Hematopoietic multipotent progenitor cell (in vitro differentiated cells): ENCODE measurements around the gene SLC16A5. TPM values are rescaled to one million over a fixed set of nuclear protein-coding genes. Genes with fewer than 3 reads are reported as not detected.
"Not testable (repeated sequence)": the region's sequence is repeated elsewhere in the genome, so short reads cannot be mapped to it uniquely, and the experiment has no call there.

Experiments
- DNase-seq, 3 donors: peaks; one replicate each; pipeline ENCODE4 v3.0.0-alpha.2; 2011 to 2015; ENCODE audit warnings: low read depth in 2 of 3, low spot score in 2 of 3
- total RNA-seq: library from RNA; depleted of rRNA; stranded (reverse); fragments of >200 nt; gene quantifications from one replicate; pipeline ENCODE4 v1.2.3, GENCODE V29; 2012

Gene SLC16A5
- total RNA-seq, 1 donor: 47.4 TPM

DNA sequence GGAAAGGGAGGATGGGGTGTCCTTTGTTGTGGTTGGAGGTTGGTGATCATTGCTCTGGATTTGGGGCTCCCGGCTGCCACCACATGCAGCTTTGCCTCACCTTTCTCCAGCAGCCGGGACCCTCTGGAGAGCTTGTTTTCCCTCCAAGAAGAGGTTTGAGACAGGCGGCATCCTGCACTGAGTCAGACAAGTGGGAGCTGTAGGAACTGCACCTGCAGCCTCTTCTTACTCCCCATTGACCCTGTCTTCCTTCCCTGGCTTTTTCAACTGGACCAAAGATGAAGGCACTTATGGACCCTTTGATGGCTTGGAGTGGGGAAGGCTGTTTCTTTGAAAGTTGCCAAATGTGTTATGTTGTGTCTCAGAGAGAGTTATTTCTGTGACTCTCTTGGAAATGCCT, 24.1 kb upstream of the SLC16A5 start:
- no peak for DNase-seq

DNA sequence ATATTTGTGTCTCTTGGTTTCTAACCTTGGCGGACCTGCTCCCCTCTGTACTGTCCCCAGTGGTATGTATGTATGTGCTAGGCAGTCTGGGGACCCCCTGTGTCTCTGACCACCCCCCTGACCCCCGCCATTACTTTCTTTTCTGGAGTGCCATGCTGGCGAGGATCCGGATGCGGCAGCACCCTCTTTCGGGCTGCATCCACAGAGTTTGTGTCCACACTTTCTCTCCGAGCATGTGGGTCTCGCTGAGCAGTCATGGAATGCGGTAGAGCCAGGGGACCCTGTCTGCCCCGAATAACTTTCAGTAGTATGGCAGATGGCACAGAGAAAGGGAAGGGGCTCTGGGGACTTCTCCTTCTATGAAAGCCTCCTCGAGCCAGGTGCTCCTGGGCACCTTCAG, 23.7 kb upstream of the SLC16A5 start:
- DNase-seq: no peak

DNA sequence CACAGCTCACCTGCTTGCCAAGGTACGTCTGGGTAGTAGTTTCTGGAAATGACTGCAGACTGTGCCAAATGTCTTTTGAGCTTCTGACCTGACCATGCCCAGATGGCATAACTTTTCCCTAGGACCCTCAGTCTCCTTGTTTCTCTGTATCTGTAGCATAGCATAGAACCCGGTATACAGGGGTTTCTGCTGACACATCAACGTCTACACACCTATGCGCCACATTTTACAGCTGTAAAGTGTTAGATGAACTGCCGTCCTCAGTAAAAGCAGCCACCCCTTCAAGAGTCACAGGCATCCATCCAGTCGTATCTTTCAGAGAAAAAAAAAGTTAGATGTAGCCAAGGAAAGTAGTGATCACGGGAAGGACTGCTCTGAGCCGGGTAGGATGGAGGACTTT, 23.3 kb upstream of the SLC16A5 start:
- no peak for DNase-seq

DNA sequence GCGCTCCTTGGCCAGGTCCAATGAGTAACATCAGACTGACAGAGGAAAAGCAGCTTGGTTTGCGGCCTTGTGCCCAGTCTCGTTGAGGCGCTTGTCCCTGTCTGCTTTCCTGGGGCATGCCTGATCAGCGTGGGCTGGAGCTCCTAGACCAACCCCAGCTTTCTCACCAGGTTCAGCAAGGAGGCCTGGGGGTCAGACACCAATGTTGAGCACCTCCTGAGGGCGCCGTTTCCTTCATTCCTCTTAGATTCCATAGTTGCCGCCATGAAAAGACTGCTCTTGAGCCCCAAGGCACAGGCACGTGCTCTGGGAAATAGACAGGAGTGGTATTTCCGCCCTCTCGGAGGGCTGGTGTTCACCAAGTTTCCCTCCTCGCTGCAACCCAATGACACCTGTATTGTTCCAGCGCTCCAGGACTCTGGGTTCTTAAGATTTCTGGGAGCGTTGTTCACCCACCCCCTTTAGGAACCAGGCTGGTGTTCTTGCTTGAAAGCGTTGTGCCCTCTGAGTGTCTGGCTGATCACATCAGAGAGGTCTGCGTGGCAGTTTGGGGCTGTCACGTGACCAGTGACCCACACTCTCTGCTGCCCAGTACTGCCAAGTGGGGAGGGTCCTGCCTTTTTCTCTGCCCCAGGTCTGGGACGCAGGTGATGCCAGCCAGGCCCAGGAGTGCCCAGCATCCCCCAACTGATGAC, 22.7 kb upstream of the SLC16A5 start:
- DNase-seq: no peak

DNA sequence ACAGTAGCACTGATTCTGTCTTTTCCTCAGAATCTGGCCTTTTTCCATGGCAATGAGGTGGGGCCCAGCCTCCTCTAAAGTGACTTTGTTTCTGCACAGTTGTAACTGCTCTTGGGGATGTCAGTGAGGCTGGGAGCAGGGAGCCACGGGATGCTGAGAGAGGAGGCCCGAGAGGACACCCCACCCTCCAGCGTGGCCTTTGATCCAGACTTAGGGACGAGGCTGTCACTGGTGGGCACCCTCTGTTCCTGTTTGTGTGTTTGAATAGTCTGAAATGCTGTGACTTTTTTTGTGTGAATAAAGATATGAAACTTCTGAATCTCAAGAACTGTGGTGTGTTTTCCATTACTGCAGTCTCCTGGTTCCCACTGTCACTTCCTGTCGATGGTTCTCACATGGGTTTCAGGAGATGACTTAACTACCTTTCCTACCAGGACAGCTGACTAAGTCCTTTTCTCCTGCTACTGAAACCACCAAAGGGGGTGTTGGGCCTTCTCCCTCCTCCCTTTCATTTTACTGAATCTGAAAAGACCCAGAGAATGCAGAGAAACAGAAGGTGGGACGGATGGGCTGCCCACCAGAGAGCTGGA, 22.1 kb upstream of the SLC16A5 start:
- DNase-seq: no peak

DNA sequence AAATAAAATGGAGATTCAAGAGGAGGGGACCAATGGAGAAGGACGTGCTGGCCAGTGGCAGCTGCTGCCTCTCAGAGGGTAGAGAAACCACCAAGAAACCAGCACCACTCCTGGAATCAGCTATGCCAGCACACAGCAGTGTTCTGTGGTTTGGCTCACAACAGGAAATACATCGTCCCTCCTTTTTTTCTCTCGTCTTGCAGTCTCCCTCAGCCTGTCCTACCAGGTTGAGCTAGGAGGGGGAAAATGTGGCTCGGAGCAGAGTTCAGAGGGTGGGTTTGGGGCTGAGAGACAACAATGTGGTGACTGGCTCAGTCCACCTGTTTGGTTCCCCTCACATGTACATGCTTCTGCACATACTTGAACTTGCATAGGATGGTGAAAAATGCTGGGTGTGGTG, 19.9 kb upstream of the SLC16A5 start:
- peak in 1 of 3 donors; percentile 49 for DNase-seq

DNA sequence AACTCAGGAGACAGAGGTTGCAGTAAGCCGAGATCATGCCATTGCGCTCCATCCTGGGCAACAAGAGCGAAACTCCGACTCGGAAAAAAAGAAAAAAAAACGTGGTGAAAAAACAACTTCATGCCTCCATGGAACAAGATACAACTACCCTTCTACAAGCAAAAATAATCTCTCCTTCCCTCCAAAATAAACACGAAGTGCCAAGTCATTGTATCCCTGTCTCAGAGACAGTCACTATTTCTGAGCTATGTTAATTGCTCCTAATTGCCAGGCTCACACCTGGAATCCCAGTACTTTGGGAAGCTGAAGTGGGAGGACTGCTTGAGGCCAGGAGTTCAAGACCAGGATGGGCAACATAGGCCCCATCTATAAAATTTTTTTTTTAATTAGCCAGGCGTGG, 19.0 kb upstream of the SLC16A5 start:
- DNase-seq: no peak

DNA sequence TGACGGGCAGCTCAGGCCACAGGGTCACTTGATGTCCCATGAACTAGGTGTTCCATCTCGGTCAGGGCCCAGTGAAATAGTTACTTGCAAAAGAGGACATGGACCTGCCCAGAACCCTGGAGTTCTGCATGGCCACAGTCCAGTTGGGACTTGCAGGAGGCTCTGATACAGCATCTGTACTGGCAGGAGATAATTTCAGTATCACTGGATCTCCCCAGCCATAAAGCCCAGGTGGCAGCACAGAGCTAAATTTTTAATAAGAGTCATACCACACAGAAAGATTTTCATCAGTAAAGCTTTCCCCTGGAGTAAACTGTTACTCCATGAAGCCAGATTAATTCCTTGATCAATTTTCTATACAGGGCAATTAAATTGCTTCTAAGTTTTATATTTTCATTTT, 18.0 kb upstream of the SLC16A5 start:
- DNase-seq: peak in 1 of 3 donors; percentile 57

DNA sequence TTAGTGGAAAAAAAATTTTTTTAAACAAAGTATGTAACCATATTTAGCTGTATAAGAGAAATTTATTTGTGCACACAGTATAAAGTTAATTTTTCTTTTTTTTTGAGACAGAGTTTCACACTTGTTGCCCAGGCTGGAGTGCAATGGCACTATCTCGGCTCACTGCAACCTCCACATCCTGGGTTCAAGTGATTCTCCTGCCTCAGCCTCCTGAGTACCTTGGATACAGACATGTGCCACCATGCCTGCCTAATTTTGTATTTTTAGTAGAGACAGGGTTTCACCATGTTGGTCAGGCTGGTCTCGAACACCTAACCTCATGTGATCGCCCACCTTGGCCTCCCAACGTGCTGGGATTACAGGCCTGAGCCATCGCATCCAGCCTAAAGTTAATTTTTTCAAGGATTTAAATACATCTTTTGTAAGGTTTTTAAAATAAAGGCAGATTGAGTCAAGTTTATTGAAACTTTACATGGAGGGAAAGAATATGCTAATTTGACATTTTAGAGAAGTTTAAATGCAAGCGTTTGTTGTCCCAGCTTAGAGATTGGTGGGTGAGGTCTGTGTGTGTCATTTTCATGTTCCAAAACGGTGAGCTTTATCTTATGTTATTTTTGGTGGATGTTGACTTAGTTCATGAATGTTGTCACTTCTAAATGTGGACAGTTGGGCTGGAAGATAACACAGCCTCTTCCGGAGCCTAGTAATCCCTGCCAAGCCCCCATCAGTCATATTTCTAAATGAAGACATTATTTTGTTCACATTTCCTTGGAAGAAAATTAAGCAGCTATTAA, 16.1 kb upstream of the SLC16A5 start:
- DNase-seq: not testable (repeated sequence)

DNA sequence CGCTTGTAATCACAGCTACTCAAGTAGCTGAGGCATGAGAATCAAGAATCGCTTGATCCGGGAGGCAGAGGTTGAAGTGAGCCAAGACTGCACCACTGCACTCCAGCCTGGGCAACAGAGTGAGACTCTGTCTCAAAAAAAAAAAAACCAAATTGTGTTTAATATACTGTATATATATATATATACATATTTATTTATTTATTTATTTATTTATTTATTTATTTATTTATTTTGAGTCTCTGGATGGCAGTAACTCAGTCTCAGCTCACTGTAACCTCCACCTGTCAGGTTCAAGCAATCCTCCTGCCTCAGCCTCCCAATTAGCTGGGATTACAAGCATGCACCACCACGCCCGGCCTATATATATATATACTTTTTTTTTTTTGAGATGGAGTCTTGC, 14.8 kb upstream of the SLC16A5 start:
- DNase-seq: not testable (repeated sequence)

DNA sequence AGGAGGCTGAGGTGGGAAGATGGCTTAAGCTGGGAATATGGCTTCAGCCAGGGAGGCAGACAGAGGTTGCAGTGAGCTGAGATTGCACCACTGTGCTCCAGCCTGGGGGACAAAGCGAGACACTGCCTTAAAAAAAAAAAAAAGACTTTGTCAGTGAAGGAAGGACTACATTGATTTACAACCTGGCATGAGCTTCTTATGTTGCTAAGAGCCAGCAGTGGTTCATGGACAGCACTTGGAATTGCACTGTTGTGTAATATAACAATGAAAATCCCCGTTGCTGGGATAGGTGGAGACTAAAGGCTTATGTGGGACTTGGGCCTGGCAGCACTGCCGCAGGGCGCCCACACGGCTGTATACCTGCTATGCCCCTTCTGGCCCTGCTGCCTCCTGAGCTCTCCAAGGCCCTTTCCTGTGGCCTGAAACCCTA, 14.1 kb upstream of the SLC16A5 start:
- DNase-seq: no peak

DNA sequence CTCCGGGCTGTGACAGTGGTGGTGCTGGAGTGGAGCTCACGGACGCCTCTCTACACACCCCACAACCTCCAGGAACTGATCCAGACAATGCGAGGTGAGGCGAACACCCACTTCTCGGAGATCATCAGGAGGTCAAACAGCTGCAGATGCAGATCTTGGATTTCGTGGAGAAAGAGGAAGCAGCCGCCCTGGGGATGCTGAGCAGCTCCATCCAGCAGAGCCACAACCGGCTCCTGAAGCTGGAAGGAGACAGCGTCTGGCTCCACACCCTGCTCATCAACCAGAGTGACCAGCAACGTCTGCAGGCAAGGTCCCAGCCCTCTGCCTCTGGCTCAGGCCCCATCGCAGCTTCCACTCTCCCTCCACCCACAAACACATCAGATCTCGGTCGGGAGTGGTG, 13.2 kb upstream of the SLC16A5 start:
- DNase-seq: no peak

DNA sequence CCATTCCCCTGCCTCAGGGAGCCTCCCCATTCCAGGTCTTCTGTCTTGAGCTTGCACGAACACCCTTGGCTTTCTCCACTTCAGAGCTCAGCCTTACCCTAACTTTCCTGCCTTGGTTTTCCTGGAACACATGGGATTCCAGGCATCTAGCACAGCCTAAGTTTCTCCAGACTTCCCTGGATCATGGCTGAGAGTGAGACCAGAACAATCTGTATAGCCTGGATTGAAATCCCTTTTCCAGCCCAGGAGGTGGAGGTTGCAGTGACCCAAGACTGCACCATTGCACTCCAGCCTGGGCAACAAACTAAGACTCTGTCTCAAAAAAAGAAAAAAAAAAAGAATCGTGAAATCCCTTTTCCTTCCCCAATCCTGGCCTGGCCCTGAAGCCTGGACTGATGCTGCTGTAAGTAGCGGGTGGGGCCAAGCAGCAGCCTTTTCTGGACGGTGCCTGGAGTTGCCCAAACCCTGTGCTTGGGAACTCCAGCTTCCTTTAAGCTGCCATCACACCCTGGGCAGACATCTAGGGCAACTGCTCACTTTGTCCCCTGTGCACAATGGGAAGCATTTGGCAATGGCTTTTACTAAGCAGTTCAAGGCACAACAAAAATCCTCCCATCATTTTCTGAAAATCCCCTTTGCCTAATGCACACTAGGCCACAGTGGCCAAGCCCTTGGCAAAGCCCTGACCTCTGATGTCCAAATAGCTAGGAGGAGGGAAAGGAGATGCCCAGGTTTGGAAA, 12.0 kb upstream of the SLC16A5 start:
- no peak for DNase-seq

DNA sequence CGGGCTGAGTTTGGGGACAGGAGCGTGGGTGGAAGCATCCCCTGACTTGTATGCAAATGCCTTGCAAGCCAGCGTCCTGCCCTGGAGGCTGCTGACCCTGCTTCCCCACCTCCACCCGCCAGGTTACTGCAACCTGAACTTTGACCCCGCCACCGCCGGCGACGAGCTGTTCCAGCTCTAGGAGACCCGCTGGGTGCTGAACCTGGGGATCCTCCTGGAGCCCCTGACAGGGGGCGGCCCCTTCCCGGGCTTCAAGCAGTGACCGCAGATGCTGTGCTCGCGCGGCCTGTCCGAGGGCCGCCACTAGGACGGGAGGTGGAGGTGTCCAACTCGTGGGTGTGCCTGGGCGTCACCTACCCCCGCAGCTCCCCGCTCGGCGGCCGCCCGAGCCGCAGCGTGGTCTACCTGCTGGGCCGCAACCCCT, 10.7 kb upstream of the SLC16A5 start:
- DNase-seq: no peak

DNA sequence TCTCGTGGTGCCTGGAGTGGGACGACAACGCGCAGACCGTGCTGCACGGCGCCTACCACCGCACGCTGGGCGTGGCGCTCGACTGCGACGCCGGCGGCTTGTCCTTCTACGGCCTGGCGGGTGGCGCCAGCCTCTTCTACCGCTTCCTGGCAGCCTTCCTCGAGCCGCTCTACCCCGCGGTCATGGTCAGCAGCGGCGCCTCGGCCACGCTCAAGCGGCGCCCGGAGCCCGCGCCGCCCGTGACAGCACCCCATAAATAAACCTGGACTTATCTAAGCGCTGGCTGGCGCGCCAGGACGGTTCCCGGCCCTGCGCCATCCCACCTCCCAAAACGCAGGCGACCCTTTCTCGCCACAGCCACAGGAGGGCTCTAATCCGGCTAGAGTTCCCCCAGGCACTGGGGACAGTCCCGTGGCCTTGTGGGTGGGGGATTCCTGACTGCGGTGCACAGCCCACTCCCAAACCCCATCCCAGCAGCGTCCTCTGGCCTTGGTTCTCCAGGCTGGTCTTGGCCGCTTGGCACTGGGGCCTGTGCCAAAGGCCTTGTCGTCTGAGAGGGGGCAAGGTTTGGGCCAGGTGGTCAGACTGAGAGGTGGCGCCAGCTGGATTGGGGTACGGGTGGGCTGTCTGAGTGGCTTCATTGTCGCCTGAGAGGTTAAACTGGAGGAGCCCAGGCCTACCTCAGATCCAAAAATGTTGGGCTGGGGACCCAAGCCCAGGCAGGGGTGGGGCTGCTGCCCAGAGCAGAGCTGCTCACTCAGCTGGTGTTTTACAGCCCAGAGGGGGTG, 10.1 kb upstream of the SLC16A5 start:
- DNase-seq: peak; percentile 41 to 60 (median 59)

DNA sequence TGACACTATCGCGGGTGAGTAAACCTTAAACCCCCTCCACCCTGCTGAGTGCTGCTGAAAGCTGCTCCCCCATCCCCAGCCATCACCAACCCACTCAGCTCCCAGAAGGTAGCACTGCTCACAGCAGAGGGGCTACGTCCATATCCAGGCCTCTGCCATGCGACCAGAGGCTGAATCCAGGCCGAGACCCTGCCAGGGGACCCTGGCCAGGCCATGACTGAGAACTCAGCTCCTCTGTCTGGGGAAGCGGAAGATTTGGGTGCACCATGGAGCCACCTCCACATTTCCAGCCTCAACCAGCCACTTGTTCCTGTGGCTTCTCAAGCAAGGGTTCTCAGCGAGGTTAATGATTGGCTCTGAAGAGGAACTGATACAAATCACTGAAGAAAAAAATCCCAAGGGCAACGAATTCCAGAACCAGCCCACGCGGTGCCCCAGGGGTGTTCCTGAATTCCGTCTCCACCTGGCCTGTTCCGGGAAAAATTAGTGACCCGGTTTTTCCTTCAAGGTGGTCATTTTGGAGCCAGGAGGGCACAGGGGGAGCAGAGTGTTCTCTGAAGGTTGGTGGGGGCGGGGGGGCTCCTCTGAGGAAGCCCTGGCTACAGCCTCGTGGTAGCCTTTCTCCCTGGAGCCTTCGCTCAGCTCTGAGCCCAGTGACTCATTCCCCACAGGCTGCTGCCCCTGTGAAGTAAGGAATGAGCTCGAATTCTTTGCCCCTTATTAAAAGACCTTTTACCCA, 9.3 kb upstream of the SLC16A5 start:
- no peak for DNase-seq

DNA sequence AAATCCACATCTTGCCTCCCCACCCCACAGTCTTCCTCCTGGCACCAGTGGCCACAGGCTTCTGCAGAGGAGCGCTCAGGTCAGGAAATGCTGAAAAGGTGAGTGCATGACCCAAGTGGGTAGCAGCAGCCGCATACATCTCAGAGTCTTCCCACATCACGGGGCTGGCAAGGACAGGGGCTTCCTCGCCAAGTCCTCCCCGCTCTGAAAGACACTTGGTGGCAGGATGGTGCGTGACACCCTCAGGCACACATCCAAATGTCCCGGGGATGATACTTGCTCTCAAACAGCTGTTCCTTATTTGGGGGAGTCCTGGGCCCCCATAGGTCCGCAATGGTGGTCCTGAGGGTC, 8.8 kb upstream of the SLC16A5 start:
- DNase-seq: no peak

DNA sequence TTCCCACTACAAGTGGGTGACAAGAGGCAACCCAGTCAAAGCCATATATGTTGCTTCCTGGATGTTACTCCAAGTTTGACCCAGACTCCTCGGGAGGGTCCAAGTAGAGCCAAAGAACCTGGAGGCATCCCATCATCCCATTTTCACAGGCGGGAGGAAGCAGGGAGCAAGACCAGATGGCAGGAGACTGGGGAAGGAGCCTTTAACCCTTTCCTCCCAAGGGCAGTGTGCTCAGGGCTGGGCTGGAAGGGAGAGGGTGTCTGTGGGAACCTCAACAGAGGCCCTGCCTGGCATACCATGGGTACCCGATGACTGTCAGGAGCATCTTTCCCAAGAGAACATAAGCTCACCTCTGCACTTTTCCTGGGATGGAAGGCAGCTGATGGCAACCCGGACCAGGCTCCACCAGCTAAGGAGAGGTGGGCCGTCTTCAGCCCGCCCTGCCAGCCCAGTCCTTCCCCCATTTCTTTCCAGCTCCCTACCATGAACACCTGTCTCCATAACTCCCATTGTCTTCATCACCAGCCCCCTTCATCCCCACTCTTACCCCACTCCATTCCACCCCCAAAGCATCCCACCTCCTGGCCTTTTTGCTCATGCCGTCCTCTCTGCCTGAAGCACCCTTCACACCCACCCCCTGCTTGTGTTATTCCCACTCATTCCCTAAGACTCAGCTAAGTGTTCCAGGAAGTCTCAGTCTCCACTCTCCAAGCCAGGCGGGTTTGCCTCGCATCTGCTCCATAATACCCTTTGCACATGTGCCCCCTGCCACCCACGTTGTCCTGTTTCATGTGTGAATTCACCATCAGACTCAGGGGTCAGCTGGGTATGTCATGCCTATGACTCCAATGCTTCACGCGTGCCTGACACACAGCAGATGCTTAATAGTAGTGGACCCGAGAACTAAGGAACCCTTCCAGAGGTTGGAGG, 5.9 kb upstream of the SLC16A5 start:
- no peak for DNase-seq

DNA sequence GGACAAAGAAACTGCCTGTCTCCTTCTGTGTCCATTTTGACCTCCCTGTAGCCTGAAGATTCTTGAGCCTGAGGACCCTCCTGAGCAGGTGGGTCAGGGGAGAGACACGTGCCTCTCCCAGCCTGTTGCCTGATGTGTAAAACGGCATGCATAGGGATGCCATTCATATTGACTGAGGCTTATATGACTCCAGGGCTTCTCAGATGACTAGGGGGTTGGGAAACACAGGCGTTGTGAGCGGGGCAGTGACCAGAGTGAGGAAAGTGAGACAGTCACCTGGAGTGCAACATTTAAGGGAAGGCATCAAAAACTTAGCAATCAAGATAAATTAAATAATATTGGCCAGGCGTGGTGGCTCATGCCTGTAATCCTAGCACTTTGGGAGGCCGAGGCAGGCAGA, 5.1 kb upstream of the SLC16A5 start:
- DNase-seq: no peak
